ENCODE measurements around the gene CDH4.
A peak's percentile ranks its signal among the peaks of the same experiment; 100 is the strongest.

CDH4 gene

DNA sequence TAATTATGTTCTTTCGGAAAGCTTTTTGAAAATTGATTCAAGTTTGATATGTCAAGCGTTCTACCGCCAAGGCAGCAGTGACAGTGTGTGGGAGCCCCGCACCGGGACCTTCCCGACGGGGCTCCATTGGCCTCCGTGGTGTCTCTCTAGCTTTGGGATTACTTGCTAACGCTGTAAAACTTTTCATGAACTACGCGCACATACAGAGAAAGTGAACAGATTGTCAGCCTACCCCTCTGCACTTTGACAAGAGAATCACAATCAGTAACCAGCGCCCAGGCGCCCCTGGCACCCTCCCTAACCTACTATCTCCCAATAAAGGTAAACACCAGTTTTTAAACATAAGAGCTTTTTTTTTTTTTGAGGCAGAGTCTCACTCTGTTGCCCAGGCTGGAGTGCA, 274.8 kb downstream of the CDH4 start:
- Mint-ChIP-seq H3K4me1 (no peaks in the 10 kb centered on the region), H3K27ac (no peak overlapping the region), H3K9me3 (no peaks in the 10 kb centered on the region), H3K36me3 (no peaks in the 10 kb centered on the region), H3K4me3 (no peak overlapping the region)
- ATAC-seq: no peak
- DNase-seq (ENCODE audit: low spot score in 2 of 2): no peak

GRCh38 chr20:61527626-61528025, 275.6 kb downstream of the CDH4 start:
- Mint-ChIP-seq H3K36me3 (no peaks in the 10 kb centered on the region), H3K4me1 (no peaks in the 10 kb centered on the region), H3K27ac (no peak overlapping the region), H3K4me3 (no peak overlapping the region), H3K9me3 (no peaks in the 10 kb centered on the region)
- ATAC-seq: no peak
- no peak for DNase-seq (ENCODE audit: low spot score in 2 of 2)

- no peak for ATAC-seq
- H3K36me3 Mint-ChIP-seq: no peaks in the 10 kb centered on the region
- H3K27ac Mint-ChIP-seq: no peak overlapping the region
- no peaks in the 10 kb centered on the region for H3K9me3 Mint-ChIP-seq
- no peak for DNase-seq (ENCODE audit: low spot score in 2 of 2)
- H3K4me1 Mint-ChIP-seq: no peaks in the 10 kb centered on the region
- H3K4me3 Mint-ChIP-seq: no peak overlapping the region
These were observed 276.5 kb downstream of the CDH4 start for GRCh38 chr20:61528591-61528990.

GRCh38 chr20:61529354-61529753, 277.3 kb downstream of the CDH4 start:
- no peak for ATAC-seq
- Mint-ChIP-seq H3K4me1 (no peaks in the 10 kb centered on the region), H3K9me3 (no peaks in the 10 kb centered on the region), H3K27ac (no peak overlapping the region), H3K36me3 (no peaks in the 10 kb centered on the region), H3K4me3 (no peak overlapping the region)
- no peak for DNase-seq (ENCODE audit: low spot score in 2 of 2)

DNA sequence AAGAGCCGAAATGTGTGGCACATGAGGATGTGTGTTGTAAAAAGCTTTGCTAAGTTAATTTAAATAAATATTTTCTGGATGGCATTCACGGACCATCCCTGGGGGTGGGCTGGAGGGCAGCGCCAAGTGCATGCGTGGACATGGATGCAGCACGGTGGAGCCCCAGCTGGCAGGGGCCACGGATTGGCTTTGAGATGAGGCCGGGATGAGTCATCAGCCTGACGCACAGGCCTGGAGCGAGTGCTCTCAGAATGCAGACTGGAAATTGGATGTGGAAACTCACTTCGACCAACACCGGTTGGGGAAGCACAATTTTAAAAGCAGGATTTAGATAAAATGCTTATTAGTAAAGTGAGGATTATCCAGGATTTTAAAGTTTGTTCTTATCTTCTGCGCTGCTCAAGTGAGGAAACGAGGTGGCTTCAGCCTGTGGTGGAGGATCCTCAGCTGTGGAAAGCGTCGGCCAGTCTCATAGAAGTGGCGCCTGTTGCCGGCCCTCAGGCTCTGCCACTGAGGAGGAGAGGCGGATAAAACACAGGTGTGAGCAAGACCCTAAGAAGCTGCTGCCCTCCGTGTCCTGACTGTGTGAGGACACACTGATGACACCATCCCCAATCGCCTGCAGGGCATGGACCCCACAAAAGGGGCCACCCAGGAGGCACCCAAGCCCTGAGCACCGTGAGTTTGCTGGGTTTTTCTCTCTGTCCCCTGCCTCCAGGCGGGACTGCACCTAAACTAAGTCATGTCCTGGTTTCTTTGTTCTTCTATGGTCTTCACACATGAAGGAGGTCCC, 279.7 kb downstream of the CDH4 start:
- ATAC-seq: no peak
- H3K4me1 Mint-ChIP-seq: no peaks in the 10 kb centered on the region
- no peak overlapping the region for H3K4me3 Mint-ChIP-seq
- no peaks in the 10 kb centered on the region for H3K9me3 Mint-ChIP-seq
- no peaks in the 10 kb centered on the region for H3K36me3 Mint-ChIP-seq
- no peak overlapping the region for H3K27ac Mint-ChIP-seq
- DNase-seq (ENCODE audit: low spot score in 2 of 2): no peak

DNA sequence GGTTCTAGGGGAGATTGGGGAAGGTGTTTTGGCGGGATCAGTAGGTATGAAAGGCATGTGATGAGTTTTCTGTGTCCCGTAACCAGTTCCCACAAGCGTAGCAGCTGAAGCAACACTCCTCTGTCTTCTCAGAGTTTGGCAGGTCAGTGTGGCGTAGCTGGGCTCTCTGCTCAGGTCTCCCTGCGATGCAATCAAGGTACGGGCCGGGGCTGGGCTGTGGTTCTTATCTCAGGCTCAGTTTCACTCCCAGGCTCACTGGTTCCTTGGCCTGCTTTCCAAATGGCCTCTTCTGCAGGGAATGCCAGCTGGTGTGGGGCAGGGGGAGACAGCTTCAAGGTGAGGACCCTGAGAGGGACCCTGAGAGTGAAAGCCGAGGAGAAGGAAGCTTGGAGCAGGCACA, 280.7 kb downstream of the CDH4 start:
- no peaks in the 10 kb centered on the region for H3K4me1 Mint-ChIP-seq
- H3K4me3 Mint-ChIP-seq: no peak overlapping the region
- no peak for ATAC-seq
- DNase-seq (ENCODE audit: low spot score in 2 of 2): no peak
- no peak overlapping the region for H3K27ac Mint-ChIP-seq
- no peaks in the 10 kb centered on the region for H3K9me3 Mint-ChIP-seq
- H3K36me3 Mint-ChIP-seq: no peaks in the 10 kb centered on the region

- no peaks in the 10 kb centered on the region for H3K4me1 Mint-ChIP-seq
- DNase-seq (ENCODE audit: low spot score in 2 of 2) (no peak), ATAC-seq (peak; percentile 33)
- H3K36me3 Mint-ChIP-seq: no peaks in the 10 kb centered on the region
- no peaks in the 10 kb centered on the region for H3K9me3 Mint-ChIP-seq
- H3K27ac Mint-ChIP-seq: no peak overlapping the region
- H3K4me3 Mint-ChIP-seq: no peak overlapping the region
These were observed 281.2 kb downstream of the CDH4 start for GRCh38 chr20:61533231-61533631.

DNA sequence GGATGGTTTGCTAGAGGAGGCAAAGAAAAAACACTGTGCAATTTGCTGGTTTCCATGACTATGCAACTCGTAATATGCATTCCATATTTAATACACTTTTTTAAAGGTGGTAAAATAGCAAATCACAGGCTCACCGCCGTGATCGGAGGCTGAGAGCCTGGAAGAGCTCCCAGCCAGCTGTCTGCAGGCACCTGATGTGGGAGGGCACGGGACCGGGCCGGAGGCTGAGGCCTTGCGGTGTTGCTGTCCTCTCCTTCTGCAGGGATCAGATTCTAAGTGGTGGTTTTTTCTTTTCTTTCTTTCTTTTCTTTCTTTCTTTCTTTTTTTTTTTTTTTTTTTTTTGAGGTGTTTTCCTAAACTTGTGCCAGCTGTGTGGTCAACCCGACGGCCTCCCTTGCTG, 282.3 kb downstream of the CDH4 start:
- H3K9me3 Mint-ChIP-seq: no peaks in the 10 kb centered on the region
- no peak overlapping the region for H3K27ac Mint-ChIP-seq
- no peak overlapping the region for H3K4me3 Mint-ChIP-seq
- no peaks in the 10 kb centered on the region for H3K36me3 Mint-ChIP-seq
- H3K4me1 Mint-ChIP-seq: no peaks in the 10 kb centered on the region
- ATAC-seq (no peak), DNase-seq (ENCODE audit: low spot score in 2 of 2) (no peak)

DNA sequence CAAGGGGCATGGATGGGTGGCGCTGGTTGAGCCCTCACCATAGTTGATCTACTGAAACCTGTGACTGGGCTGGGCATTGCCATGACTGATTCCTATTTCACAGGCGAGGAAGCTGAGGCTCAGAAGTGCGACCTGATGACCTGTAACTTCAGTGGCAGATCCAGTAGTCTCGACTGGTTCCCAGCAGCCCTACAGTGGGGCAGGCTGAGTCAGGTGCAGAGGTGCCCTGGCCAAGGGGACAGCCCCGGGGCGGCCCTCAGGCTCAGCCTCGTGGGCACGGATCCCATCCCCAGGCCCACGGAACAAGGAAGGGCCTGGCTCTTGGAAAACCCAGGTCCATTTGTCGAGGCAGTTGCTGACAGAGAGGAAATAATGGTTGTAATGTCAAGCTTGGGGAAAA, 283.0 kb downstream of the CDH4 start:
- no peak for ATAC-seq
- no peaks in the 10 kb centered on the region for H3K9me3 Mint-ChIP-seq

DNA sequence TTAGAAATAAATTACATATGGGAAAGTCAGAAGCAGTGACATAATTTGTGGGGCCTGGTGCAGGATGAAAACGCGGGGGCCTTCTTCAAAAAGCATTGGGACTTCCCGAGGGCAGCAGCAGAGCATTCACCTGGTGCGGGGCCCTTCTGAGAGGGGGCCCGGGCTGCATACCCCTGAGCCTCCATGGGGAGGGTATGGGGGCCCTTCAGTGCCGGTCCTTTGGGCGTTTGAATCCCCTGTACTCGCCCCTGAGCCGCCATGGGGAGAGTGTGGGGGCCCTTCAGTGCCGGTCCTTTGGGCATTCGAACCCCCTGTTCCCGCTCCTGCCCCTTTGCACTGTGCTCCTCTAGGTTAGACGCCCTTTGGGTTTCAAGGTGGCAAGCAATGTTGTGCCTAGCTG, 283.5 kb downstream of the CDH4 start:
- Mint-ChIP-seq H3K9me3 (no peaks in the 10 kb centered on the region), H3K4me3 (no peak overlapping the region), H3K4me1 (no peaks in the 10 kb centered on the region), H3K27ac (no peak overlapping the region), H3K36me3 (no peaks in the 10 kb centered on the region)
- ATAC-seq (no peak), DNase-seq (ENCODE audit: low spot score in 2 of 2) (no peak)

More for the DNA sequence above, 283.0 kb downstream of the CDH4 start:
- H3K27ac Mint-ChIP-seq: no peak overlapping the region
- no peak for DNase-seq (ENCODE audit: low spot score in 2 of 2)
- no peak overlapping the region for H3K4me3 Mint-ChIP-seq
- no peaks in the 10 kb centered on the region for H3K4me1 Mint-ChIP-seq
- H3K36me3 Mint-ChIP-seq: no peaks in the 10 kb centered on the region

DNA sequence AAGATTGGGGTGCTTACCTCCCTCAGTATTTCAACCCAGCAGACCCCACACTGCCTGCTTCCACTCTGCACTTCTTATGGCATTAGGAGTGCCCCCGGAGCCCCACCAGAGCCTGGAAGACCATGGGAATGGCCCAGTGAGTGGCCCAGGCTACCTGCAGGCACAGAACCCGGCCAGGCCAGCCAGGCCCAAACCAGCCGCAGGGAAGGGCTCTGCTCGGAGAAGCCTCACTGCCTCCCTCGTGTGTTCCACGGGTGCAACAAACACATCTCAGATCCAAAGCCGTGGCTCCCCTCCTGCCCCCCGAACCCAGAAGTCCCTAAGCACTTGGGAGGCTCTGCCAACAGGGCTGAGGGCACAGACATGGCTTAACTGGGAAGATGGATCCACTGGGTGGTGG, 283.9 kb downstream of the CDH4 start:
- Mint-ChIP-seq H3K36me3 (no peaks in the 10 kb centered on the region), H3K4me1 (no peaks in the 10 kb centered on the region), H3K27ac (no peak overlapping the region), H3K4me3 (no peak overlapping the region), H3K9me3 (no peaks in the 10 kb centered on the region)
- ATAC-seq: no peak
- no peak for DNase-seq (ENCODE audit: low spot score in 2 of 2)

- DNase-seq (ENCODE audit: low spot score in 2 of 2) (no peak), ATAC-seq (no peak)
- H3K27ac Mint-ChIP-seq: no peak overlapping the region
- H3K9me3 Mint-ChIP-seq: no peaks in the 10 kb centered on the region
- no peaks in the 10 kb centered on the region for H3K36me3 Mint-ChIP-seq
- no peaks in the 10 kb centered on the region for H3K4me1 Mint-ChIP-seq
- H3K4me3 Mint-ChIP-seq: no peak overlapping the region
These were observed 284.6 kb downstream of the CDH4 start for GRCh38 chr20:61536671-61537070.

- no peak for DNase-seq (ENCODE audit: low spot score in 2 of 2)
- H3K4me3 Mint-ChIP-seq: no peak overlapping the region
- no peaks in the 10 kb centered on the region for H3K9me3 Mint-ChIP-seq
- H3K27ac Mint-ChIP-seq: no peak overlapping the region
- H3K36me3 Mint-ChIP-seq: no peaks in the 10 kb centered on the region
- no peaks in the 10 kb centered on the region for H3K4me1 Mint-ChIP-seq
- ATAC-seq: no peak
These were observed 285.4 kb downstream of the CDH4 start for GRCh38 chr20:61537239-61538182.

DNA sequence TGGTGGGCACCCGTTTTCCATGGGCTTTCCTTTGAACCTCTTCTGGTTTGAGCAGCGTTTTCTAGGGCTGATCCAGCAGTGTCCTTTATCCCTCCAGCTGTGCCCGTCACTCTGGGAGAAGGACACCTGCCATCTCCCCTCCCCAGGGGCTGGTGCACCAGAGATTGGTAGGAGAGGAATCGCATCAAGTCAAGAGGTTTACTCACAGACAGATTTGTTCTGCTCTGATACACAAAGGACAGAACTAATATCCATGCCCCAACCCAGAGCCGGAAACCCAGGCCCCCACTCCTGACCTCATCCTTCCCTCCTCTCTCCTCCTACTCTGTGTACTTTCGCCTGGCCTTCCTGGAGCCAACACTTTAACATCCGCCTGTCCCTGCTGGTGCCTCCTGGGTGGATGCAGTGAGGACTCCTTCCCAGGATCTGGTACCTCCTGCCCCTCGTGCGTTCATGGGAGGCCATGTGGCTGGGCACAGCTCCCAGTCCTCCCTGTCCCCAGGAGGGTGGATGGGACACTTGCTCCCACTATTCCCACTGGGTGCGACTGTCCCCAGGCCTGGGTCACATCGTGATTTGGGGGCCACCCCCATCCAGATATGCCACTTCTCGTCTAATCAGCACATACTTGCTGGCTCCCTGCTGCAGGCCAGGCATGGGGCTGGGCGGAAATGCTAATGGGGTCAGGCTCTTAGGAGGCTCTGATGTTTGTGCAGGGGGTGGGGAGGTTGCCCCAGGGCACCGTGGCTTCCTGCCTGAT, 286.3 kb downstream of the CDH4 start:
- Mint-ChIP-seq H3K27ac (no peak overlapping the region), H3K9me3 (no peaks in the 10 kb centered on the region), H3K4me1 (no peaks in the 10 kb centered on the region), H3K4me3 (no peak overlapping the region), H3K36me3 (no peaks in the 10 kb centered on the region)
- ATAC-seq: no peak
- no peak for DNase-seq (ENCODE audit: low spot score in 2 of 2)

- H3K4me3 Mint-ChIP-seq: no peak overlapping the region
- ATAC-seq: no peak
- DNase-seq (ENCODE audit: low spot score in 2 of 2): no peak
- H3K36me3 Mint-ChIP-seq: no peaks in the 10 kb centered on the region
- H3K9me3 Mint-ChIP-seq: no peaks in the 10 kb centered on the region
- no peak overlapping the region for H3K27ac Mint-ChIP-seq
- H3K4me1 Mint-ChIP-seq: no peaks in the 10 kb centered on the region
These were observed 286.8 kb downstream of the CDH4 start for GRCh38 chr20:61538943-61539265.

All from stimulated activated effector memory CD8-positive, alpha-beta T cell treated with anti-CD3 and anti-CD28 coated beads, Interleukin-12 subunit alpha, Interleukin-12 subunit beta, amount 100 ng/mL, for 72 hours (primary cell).